HG03103 (cell line): Measurements from ENCODE around the gene BCAP29.
"Not testable (repeated sequence)": the region's sequence is repeated elsewhere in the genome, so short reads cannot be mapped to it uniquely, and the experiment has no call there.

Experiments used
- ATAC-seq: cut with Tn5 transposase; IDR thresholded peaks from one replicate; pipeline ENCODE4 v1.9.1; 2021; ENCODE audit warnings: low read depth; ENCODE audit not compliant: unreplicated experiment

Gene BCAP29, protein sequence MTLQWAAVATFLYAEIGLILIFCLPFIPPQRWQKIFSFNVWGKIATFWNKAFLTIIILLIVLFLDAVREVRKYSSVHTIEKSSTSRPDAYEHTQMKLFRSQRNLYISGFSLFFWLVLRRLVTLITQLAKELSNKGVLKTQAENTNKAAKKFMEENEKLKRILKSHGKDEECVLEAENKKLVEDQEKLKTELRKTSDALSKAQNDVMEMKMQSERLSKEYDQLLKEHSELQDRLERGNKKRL

DNA sequence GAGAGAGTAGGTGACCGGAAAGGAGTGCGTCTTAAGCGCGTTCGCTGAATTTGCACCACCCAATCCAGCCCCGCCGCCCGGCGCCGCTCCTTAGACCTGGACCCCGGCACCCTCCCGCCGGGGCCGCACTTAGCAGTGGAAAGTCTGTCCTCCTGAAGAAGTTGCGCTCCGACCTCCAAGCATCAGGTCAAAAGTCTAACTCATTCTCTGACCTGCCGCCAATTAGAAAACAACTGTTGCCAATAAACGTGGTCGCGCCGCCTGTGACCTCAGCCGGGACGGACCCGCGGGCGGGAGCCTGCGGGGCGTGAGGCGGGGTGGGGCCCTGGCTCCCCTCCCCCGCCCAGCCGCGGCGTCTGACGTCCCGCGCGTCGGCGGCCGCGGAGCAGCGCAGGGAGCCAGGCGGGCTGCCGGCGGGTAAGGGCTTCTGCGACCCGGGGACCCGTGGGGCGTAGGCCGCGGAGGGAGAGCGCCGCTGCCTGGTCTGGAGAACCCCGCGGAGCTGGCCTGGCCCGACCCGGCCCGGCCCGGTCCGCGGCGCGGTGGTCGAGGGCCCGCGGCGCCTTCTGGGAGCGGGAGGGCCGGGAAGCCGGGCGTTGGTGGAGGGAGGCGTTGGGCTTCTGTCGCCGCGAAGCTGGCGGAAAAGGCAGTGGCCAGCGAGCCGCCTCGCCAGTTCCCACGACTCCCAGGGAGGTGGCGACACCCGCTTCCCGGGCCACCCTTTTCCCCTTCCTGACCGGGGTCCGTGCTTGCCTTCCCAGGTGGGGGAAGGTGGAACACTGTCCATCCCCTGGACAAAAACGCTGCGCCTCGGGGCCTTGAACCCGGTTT lies at the start of gene BCAP29:
TSS of gene BCAP29 (plus strand) at position 362 of the 831 bp plus-strand sequence. CDS start 527 bp downstream, outside the sequence.
- ATAC-seq, result peak; percentile 86

DNA sequence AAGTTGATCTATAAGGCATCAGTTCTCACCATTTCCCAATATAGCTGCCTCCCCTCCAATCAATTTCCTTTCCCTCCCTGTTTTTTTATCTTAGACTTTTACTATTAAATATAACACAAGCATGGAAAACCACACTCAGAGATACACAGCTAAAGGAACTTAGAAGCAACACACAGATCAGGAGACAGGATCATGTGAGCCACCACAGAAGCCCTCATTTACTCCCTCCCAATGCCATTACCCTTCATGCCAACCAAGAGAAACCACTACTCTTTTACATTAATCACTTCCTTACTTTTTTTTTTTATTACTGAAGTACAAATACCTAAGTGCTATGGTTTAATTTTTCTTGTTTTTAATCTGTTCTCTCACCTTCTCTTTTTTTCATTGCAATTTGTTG lies 49.3 kb upstream of the BCAP29 start:
- no peak for ATAC-seq

DNA sequence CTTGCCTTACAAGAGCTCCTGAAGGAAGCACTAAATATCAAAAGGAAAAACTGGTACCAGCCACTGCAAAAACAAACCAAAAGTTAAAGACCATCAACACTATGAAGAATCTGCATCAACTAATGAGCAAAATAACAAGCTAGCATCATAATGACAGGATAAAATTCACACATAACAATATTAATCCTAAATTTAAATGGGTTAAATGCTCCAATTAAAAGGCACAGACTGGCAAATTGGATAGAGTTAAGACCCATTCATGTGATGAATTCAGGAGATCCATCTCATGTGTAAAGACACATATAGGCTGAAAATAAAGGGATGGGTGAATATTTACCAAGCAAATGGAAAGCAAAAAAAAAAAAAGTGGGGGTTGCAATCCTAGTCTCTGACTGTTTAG lies 45.9 kb upstream of the BCAP29 start:
- no peak for ATAC-seq

DNA sequence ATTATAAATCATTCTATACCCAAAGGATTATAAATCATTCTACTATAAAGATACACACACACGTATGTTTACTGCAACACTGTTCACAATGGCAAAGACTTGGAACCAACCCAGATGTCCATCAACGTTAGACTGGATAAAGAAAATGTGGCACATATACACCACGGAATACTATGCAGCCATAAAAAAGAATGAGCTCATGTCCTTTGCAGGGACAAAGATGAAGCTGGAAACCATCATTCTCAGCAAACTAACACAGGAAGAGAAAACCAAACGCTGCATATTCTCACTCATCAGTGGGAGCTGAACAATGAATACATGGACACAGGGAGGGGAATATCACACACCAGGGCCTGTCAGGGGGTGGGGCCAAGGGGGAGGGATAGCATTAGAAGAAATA lies 42.8 kb upstream of the BCAP29 start:
- ATAC-seq, result not testable (repeated sequence)

DNA sequence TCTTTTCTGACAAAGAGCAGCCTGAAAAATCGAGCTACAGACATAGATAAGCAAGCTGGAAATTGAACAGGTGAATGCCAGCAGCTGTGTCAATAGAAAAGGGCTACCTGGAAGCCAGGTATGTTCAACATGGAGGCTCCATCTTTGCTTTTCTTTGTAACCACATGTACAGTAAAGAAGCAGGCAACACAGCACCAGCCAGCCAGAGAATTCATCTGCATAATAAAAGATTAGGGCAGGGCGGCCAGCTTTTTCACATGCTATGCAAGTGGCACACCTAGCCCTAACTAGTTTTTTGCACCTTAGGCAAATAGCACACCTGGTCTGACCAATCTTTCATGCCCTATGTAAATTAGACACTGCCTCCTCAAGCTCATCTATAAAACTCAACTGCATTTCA lies 42.0 kb upstream of the BCAP29 start:
- no peak for ATAC-seq

DNA sequence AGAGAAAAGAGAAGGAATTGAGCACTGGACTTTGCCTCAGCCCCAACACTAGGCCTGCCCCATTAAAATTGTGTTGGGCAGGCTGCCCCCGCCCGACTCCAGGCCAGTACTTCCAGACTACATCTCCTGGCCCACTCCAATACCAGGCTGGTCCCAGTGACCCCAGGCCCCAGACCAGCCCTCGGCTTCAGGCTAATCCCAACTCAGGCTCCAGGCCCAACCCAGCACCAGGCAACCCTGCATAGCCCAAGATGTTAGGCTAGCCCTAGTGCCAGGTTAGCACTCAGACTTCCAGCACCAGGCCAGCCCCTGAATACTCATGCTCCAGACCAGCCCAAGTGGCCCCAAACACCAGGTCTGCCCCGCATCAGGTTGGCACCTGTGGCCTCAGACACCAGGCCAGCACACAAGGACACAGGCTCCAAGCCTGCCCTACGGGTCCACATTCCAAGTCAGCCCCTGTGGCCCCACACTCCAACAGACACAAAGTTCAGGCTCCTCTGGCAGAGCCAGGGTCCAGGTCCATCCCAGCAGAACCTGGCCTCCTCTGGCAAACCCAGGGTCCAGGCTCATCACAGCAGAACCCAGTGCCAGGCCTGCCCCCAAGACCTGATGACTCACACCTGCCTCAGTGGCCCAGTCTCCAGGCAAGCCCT lies 36.6 kb upstream of the BCAP29 start:
- no peak for ATAC-seq

DNA sequence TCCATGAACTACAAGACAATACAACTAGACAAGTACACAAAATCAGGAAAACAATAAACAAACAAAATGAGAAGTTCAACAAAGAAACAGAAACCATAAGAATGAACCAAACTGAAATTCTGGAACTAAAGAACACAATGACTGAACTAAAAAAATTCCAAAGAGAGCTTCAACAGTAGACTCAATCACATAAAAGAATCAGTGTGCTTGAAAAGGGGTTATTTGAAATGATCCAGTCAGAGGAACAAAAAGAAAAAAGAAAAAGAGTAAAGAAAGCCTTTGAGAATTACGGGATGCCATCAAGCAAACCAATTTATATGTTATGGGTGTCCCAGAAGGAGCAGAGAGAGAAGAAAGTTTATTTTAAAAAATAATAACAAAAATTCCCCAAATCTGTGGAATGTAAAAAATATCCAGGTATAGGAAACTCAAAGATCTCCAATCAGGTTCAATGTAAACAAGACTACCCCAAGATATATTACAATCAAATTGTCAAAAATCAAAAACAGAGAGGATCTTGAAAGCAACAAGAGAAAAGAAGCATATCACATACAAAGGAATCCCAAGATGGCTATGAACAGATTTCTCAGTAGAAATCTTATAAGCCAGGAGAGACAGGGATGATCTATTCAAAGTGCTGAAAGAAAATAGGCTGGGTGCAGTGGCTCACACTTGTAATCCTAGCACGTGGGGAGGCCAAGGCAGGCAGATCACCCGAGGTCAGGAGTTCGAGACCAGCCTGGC lies 35.0 kb upstream of the BCAP29 start:
- ATAC-seq, result no peak

DNA sequence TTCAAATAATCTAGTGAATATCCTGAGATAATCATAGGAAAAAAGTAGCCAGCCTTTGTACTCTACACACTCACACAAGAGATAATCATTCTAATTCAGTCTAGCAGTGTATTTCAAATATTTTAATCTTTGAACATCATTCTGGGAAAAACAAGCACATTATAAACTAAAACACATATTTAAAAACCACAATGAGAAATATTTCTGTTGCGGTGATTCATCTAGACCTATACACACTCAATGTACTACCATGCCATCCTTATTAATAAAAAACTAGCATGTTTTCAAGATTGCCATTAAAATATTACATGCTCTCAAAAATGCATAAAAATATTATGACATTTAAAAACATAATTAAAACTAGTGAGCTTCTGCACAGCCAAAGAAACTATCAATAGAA lies 28.1 kb upstream of the BCAP29 start:
- ATAC-seq, result no peak

DNA sequence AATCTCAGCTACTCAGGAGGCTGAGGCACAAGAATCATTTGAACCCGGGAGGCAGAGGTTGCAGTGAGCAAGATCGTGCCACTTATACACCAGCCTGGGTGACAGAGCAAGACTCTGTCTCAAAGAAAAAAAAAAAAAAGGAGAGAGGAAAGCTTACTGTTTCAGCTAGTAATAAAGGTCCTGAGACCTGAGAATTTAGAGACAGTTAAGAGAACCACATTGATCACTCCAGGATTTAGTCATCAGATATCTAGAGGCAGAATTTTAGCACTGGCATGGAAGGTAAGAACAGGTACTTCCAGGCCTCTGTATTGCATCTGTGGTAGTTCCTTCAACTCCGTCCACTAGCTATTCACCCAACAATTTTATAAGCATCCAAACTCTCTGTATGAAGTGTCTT lies 24.2 kb upstream of the BCAP29 start:
- ATAC-seq, result no peak

DNA sequence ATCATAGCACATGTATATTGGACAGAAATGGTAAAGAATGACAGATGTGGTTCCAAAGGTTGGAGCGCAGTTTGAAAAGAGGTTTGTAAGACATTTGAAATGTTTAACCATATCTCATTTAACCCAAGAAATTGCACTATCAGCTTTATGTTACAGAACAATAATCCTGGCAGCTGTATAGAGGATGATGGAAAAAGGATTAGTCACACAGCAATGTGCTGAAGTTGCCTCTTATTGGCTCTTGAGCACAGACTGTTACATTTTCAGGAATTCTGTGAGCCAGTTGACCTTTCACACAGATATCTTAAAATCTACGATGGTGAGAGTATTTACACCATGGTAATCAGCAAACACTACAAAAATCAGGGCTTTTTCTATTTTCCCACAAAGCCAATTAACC lies 20.2 kb upstream of the BCAP29 start:
- no peak for ATAC-seq

DNA sequence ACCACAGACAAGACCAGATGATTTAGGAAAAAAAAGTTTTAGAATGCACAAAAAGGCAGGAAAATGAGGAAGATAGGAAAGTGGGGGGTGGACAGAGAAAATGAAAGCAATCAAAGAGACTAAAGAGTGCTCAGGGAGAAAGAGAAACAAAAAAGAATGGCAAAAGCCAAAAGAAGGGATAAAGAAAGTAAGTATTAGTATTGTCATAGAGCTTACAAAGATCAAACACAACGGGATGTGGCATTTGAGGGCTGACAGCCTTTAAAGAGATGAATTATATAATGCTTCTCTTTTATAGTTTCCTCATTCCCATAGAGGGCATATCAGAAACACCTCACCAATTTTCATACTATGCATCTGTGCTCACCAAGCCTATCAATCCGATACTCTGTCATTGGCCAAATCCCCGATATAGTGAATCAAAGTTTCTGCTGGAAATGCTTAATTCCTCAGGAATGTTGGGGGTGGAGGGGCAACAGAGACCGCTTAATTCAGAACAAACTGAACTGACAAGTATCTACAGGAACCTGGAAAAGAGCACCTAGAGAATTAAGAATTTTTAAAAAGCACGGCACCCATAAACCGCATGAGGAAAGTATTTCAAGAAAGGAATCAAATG lies 19.0 kb upstream of the BCAP29 start:
- no peak for ATAC-seq

DNA sequence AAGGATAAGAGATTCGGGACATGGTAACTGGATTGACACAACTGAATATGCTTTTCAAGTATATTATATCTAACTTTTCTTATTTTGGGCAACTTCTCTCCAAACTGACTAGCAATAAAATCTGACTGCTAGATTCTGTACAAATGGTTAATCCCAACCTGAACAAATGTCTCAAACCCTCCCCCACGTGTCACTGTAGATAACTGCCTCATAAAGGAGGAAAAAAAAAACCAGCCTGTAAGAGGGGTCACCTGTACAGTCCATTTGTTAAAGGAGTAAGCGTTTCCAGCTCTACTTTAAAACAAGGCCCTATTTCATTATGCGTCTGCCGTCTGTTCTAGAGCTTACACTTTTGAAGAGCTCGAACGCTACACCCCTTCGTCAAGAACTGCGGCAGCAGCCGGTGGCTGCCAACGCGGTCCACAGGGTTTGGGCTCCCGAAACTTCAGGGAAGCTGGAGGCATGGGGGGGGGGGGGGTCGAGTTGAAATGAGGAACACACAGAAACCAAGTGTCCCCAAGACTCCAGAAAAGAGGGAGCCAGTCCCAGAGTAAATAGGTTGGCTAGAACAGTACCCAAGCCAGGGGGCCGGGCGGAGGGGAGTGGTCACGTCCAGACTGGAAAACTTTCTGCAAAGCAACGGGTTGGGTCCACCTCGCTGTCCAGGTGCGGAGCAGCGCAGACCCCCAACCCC lies 16.8 kb upstream of the BCAP29 start:
- peak; percentile 43 for ATAC-seq

DNA sequence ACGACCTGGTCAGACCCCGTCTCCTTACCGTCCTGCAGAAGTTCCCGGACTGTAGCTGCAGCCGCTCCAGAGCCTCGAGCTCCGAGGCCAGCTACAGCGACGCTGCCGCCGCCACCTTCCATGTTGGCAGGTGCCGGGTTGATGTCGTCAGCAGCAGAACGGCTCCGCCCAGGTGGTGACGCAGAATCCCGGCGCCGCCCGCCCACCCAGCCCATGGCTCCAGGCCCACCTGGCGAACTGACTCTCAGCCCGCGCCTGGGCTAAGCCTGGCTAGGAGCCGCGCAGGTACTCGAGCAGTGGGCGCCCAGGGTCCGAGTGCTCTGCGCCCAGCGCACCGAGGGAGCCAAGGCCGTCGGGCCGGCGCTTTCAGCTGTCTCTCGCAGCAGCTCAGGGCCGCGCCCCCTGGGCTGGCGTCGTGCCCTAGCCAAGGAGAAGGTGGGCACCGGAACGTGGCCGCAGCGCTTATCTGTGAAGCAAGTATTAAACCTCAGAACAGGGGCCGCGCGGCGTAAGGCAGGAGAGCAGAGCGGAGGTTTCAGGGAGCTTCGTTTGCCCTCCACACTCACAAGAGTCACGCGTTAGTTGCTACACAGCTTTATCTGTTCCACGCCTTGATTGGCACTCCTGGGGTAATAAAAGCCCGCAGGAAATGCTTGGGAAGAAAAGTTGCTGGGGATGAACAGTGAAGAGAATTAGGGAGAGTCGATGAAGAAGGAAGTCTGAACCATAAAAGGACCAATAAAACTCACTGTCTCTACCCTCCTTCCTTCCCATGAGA lies 16.1 kb upstream of the BCAP29 start, which contains the start of the genes COG5 and DUS4L:
TSS of gene COG5 (minus strand) at position 146 of the 778 bp plus-strand sequence. CDS start at position 122, 24 bp downstream.
TSS of gene DUS4L (plus strand) at position 197 of the 778 bp plus-strand sequence. CDS start 3,100 bp downstream, outside the sequence.
- peak; percentile 94 for ATAC-seq

DNA sequence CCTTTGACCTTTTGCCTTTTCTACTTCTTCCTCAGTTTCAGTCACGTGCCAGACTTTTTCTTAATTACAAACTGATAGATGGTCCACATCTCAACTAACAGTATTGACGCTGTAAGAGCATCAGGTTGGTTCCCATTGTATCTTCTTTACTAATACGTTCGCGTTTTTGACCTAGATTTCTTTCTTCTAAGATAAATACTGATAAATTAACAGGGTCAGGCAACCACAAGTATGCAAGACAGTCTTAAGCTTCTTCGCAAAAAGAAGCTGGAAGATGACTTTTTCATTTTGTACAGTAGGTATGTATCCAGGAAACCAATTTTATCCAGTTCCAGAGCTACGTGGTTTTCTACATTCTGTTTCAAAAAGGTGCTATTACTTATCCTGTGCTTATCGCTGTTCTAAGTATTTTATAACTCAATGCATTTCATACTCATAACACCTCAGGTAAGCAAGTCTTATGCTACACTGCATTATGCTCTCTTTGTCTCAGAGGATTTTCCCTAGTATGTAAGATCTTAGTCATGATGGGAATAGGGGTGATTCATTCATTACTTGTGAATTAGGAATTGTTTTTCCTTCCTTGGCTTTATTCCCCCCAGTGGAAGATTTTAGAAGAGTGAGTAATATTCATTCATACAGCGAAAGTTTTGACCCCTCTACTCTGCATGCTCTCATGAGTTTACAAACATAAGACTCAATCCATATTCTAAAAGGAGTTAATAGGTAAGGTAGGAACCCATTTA lies 15.3 kb upstream of the BCAP29 start:
- no peak for ATAC-seq

DNA sequence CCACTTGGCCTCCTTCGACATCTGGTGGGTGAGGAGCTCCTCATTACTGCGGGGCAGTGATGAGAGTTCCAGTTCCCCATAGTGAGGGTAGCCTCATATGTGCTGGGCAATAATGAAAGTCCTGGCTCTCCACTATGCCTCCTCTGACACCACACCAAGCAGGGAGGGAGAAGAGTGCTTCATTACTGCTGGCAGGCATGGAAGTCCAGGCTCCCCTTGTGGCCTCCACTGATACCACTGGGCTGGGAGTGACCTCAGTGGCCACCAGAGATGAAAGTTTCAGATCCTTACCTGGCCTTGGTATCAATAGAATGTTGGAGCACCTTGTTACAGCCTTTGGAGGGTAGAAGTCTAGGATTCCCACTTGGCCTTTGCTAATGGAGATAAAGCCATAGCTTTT lies 9.7 kb upstream of the BCAP29 start:
- no peak for ATAC-seq

DNA sequence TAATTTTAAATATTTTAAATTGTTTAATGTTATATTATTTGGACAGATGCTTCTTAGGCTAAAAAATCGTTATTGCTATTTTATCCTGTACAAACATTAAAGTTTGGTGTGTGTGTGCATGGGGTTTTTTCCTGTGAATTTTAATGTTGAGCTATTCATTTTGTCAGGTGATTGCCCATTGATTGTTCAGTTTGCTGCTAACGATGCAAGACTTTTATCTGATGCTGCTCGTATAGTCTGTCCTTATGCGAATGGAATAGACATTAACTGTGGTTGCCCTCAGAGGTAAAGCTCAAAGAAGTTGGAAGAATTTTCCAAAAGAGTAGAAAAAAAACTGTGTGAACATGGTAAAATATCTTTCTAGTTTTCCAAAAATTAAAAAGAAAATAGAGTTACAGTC lies 6.5 kb upstream of the BCAP29 start:
- no peak for ATAC-seq

DNA sequence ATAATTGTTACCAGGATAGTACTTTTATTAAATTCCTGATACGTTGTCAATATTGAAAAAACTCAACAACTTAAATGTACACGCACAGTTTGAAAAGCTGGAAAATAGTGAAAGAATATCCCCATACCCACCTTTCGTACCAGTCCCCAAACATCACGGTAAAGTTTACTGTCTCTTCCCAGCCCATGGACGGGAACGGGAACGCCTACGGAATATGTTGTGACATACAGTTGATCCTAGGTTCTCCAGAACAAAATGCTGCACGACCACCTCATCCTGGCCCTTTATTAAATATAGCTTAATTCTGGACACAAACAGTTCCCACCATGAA lies 527 bp upstream of the BCAP29 start:
- ATAC-seq, result no peak

DNA sequence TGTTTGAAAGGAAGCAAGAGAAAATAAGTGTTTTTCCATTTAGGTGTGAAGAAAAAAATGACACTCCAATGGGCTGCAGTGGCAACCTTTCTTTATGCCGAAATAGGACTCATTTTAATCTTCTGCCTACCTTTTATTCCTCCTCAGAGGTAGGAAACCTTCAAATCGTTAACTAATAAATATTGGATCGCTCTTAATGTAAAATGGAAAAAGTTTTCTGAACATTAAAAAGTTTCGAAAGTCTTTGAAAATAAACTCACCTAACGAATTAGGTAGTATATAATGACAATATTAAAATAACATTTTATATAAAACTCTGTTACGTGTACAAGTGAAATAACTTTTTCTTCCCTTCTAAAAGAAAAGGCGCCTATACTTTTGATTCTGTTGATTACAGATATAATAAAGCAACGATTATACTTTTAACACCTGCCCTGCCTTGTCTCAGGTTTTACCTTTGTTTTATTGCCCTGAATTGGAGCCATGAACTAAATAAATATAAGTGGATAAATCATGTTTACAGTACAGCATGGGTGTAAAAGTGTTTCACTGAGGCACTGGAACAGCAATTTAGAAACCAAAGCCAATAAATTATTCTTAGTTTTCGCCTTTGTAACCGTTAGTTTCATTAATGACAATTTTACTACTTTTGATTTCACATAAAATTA lies 804 bp downstream of the BCAP29 start:
- ATAC-seq, result no peak
